Measurements from ENCODE around the gene B4GALNT4.
"Not testable (repeated sequence)": the region's sequence is repeated elsewhere in the genome, so short reads cannot be mapped to it uniquely, and the experiment has no call there.

- not testable (repeated sequence) for TF ChIP-seq TAF1, POLR2A, POLR2AphosphoS5 (IDR thresholded peaks at IDR 0.05; ENCODE audit: low read depth, low read length)
Measured at GRCh38 chr11:319888-320273, 49.4 kb upstream of the B4GALNT4 start.
